HL-60 (cell line): Measurements from ENCODE around the gene CYTIP.

Source experiments
- DNase-seq, 2 experiments: peaks; one replicate each; pipeline ENCODE4 v3.0.0-alpha.2; 2010 to 2020; ENCODE audit warnings: low read depth in 1 of 2, low spot score in 1 of 2
- H3K27ac ChIP-seq: fragments of 250-450 bp; sonication (Bioruptor Pico); replicated peaks from 2 replicates; pipeline ENCODE4 v1.5.1; 2020; ENCODE audit warnings: mild to moderate bottlenecking, moderate library complexity
- H3K27me3 ChIP-seq: fragments of 250-450 bp; sonication (Bioruptor Pico); 2 replicates; pipeline ENCODE4 v1.5.1; 2021; ENCODE audit warnings: mild to moderate bottlenecking, moderate library complexity; ENCODE audit not compliant: insufficient read depth, poor library complexity, severe bottlenecking
- H3K4me3 ChIP-seq: replicated peaks from 2 replicates; pipeline ENCODE4 v1.5.1; 2011; ENCODE audit warnings: mild to moderate bottlenecking, control low read depth, low read length; ENCODE audit not compliant: insufficient read depth
- GABPA ChIP-seq: IDR thresholded peaks from 2 replicates; pipeline ENCODE4 v1.6.1; 2012; ENCODE audit warnings: low read depth
- POLR2AphosphoS5 ChIP-seq: IDR thresholded peaks from 2 replicates; pipeline ENCODE4 v1.6.1; 2012; ENCODE audit warnings: low read depth
- TF ChIP-seq, protein P1 (sequence below): IDR thresholded peaks from 2 replicates; pipeline ENCODE4 v1.6.1; 2012; ENCODE audit warnings: low read depth; ENCODE audit not compliant: insufficient replicate concordance

CYTIP gene

DNA sequence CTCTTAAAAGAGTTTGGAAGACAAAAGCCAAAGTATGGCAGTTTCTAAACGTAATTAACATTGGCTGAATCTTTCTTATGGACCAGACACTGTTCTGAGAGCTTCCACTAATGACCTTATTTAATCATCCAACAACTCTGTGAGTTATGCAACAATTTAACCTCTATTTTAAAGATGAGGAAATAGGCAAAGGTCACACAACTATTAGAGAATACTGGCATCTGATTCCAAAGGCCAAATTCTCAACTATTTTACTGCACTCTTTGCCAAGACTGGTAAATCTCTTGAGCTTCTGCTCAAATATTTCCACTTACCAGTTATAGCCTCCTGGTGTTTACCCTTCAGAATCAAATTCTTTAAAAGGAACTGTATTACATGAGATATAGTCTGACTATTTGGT is 76.2 kb downstream of the CYTIP start:
- Histone ChIP-seq H3K4me3 (no peak overlapping the region), H3K27ac (no peak overlapping the region), H3K27me3 (no peaks in the 10 kb centered on the region)
- no peak for DNase-seq
- TF ChIP-seq, protein P1, sequence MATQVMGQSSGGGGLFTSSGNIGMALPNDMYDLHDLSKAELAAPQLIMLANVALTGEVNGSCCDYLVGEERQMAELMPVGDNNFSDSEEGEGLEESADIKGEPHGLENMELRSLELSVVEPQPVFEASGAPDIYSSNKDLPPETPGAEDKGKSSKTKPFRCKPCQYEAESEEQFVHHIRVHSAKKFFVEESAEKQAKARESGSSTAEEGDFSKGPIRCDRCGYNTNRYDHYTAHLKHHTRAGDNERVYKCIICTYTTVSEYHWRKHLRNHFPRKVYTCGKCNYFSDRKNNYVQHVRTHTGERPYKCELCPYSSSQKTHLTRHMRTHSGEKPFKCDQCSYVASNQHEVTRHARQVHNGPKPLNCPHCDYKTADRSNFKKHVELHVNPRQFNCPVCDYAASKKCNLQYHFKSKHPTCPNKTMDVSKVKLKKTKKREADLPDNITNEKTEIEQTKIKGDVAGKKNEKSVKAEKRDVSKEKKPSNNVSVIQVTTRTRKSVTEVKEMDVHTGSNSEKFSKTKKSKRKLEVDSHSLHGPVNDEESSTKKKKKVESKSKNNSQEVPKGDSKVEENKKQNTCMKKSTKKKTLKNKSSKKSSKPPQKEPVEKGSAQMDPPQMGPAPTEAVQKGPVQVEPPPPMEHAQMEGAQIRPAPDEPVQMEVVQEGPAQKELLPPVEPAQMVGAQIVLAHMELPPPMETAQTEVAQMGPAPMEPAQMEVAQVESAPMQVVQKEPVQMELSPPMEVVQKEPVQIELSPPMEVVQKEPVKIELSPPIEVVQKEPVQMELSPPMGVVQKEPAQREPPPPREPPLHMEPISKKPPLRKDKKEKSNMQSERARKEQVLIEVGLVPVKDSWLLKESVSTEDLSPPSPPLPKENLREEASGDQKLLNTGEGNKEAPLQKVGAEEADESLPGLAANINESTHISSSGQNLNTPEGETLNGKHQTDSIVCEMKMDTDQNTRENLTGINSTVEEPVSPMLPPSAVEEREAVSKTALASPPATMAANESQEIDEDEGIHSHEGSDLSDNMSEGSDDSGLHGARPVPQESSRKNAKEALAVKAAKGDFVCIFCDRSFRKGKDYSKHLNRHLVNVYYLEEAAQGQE: no peak
- no peak for TF ChIP-seq POLR2AphosphoS5
- no peak for TF ChIP-seq GABPA
